PC-9 (cell line): ENCODE measurements around the gene SLC4A4. TPM values are rescaled to one million over a fixed set of nuclear protein-coding genes. Genes with fewer than 3 reads are reported as not detected.

Experiments
- BruUV-seq: library from RNA; stranded (reverse); fragments of 400-500 nt; replicated peaks from 2 replicates; lab custom pipeline; 2021; lab: Mats Ljungman, UMichigan
- CTCF ChIA-PET: fragments of 300-600 bp; sonication (Branson Sonifier 250); formaldehyde crosslinking; loops from one replicate; lab custom pipeline; 2022; ENCODE audit warnings: antibody characterized with exemption; lab: Charles Lee
- POLR2A ChIA-PET: fragments of 300-600 bp; sonication (Branson Sonifier 250); formaldehyde crosslinking; loops from one replicate; lab custom pipeline; 2022; ENCODE audit warnings: antibody characterized with exemption; ENCODE audit not compliant: unreplicated experiment; lab: Charles Lee
- DNase-seq, 2 experiments: peaks; one replicate each; pipeline versions ENCODE4 v3.0.0 to v3.0.0-alpha.2; 2015 to 2022; ENCODE audit warnings: mixed read lengths in 1 of 2
- H2AFZ ChIP-seq: fragments of 200-600 bp; sonication (generic); 2 replicates; pipeline ENCODE4 v1.8.1; 2017; ENCODE audit warnings: antibody characterized with exemption
- H3F3A ChIP-seq: fragments of 200-600 bp; sonication (generic); 2 replicates; pipeline ENCODE4 v1.8.1; 2017; ENCODE audit warnings: antibody characterized with exemption, mild to moderate bottlenecking, low read depth; ENCODE audit not compliant: insufficient read depth
- H3K27ac ChIP-seq: fragments of 200-600 bp; sonication (generic); 2 replicates; pipeline ENCODE4 v1.6.1; 2016; ENCODE audit warnings: mixed run types
- H3K27me3 ChIP-seq: fragments of 200-600 bp; sonication (generic); 2 replicates; pipeline ENCODE4 v1.6.1; 2016; ENCODE audit warnings: low read depth, mixed run types; ENCODE audit not compliant: insufficient read depth
- H3K36me3 ChIP-seq: fragments of 200-600 bp; sonication (generic); 2 replicates; pipeline ENCODE4 v1.6.1; 2016; ENCODE audit warnings: low read depth, mixed run types
- H3K4me1 ChIP-seq: fragments of 200-600 bp; sonication (generic); replicated peaks from 2 replicates; pipeline ENCODE4 v1.6.1; 2016; ENCODE audit warnings: mixed run types; ENCODE audit not compliant: insufficient read depth
- H3K4me2 ChIP-seq: fragments of 200-600 bp; sonication (generic); 2 replicates; pipeline ENCODE4 v1.6.1; 2017; ENCODE audit warnings: mixed run types
- H3K4me3 ChIP-seq: fragments of 200-600 bp; sonication (generic); 2 replicates; pipeline ENCODE4 v1.6.1; 2016; ENCODE audit warnings: mixed run types
- H3K79me2 ChIP-seq: fragments of 200-600 bp; sonication (generic); 2 replicates; pipeline ENCODE4 v1.6.1; 2017; ENCODE audit warnings: low read depth, mixed run types
- H3K9me2 ChIP-seq: fragments of 200-600 bp; sonication (generic); 2 replicates; pipeline ENCODE4 v1.8.1; 2017; ENCODE audit warnings: mild to moderate bottlenecking; ENCODE audit not compliant: insufficient read depth
- H3K9me3 ChIP-seq: fragments of 200-600 bp; sonication (generic); 2 replicates; pipeline ENCODE4 v1.8.1; 2016; ENCODE audit warnings: low read depth; ENCODE audit not compliant: insufficient read depth
- H4K20me1 ChIP-seq: fragments of 200-600 bp; sonication (generic); 2 replicates; pipeline ENCODE4 v1.8.1; 2017; ENCODE audit not compliant: insufficient read depth
- EZH2 ChIP-seq: fragments of 200-600 bp; sonication (generic); IDR thresholded peaks from 2 replicates; pipeline ENCODE4 v1.8.0; 2017; ENCODE audit warnings: antibody characterized with exemption, low read depth
- intact Hi-C: fragments of 100-400 bp; cut with micrococcal nuclease; formaldehyde crosslinking; loops from one replicate; pipeline ENCODE4 v1.10.0; 2022; ENCODE audit not compliant: unreplicated experiment
- total RNA-seq: library from RNA; stranded (reverse); gene quantifications from 2 replicates; pipeline ENCODE4 v1.2.3, GENCODE V29; 2021
- TF ChIP-seq, protein P1 (sequence below): fragments of 200-600 bp; sonication (generic); conservative IDR thresholded peaks from 2 replicates; pipeline ENCODE4 v1.6.1; 2017; ENCODE audit warnings: mixed run types, antibody characterized with exemption, mild to moderate bottlenecking, moderate library complexity

SLC4A4 gene
- total RNA-seq, 1 experiment from 2014 or later, result 0.44 TPM

GRCh38 chr4:71549516-71550160, 210.8 kb downstream of the SLC4A4 start:
- intact Hi-C loops, result loop anchor here (5.0 kb wide), 1 partner anchor 163 kb away; no protein-coding TSS in a partner anchor
- Histone ChIP-seq H3K9me2 (no peaks in the 10 kb centered on the region), H3K79me2 (no peaks in the 10 kb centered on the region), H3K4me3 (no peak overlapping the region), H2AFZ (no peak overlapping the region), H3K27ac (no peak overlapping the region), H3K9me3 (no peaks in the 10 kb centered on the region), H3F3A (no peaks in the 10 kb centered on the region), H3K4me1 (no peaks in the 10 kb centered on the region), H3K4me2 (no peak overlapping the region), H3K27me3 (no peaks in the 10 kb centered on the region), H3K36me3 (no peaks in the 10 kb centered on the region), H4K20me1 (no peaks in the 10 kb centered on the region)
- ChIA-PET POLR2A (no interaction called here), CTCF (no interaction called here)
- BruUV-seq, result no TSS peak
- TF ChIP-seq, protein P1, sequence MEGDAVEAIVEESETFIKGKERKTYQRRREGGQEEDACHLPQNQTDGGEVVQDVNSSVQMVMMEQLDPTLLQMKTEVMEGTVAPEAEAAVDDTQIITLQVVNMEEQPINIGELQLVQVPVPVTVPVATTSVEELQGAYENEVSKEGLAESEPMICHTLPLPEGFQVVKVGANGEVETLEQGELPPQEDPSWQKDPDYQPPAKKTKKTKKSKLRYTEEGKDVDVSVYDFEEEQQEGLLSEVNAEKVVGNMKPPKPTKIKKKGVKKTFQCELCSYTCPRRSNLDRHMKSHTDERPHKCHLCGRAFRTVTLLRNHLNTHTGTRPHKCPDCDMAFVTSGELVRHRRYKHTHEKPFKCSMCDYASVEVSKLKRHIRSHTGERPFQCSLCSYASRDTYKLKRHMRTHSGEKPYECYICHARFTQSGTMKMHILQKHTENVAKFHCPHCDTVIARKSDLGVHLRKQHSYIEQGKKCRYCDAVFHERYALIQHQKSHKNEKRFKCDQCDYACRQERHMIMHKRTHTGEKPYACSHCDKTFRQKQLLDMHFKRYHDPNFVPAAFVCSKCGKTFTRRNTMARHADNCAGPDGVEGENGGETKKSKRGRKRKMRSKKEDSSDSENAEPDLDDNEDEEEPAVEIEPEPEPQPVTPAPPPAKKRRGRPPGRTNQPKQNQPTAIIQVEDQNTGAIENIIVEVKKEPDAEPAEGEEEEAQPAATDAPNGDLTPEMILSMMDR, result no peak
- TF ChIP-seq EZH2, result no peak
- no peak for DNase-seq

DNA sequence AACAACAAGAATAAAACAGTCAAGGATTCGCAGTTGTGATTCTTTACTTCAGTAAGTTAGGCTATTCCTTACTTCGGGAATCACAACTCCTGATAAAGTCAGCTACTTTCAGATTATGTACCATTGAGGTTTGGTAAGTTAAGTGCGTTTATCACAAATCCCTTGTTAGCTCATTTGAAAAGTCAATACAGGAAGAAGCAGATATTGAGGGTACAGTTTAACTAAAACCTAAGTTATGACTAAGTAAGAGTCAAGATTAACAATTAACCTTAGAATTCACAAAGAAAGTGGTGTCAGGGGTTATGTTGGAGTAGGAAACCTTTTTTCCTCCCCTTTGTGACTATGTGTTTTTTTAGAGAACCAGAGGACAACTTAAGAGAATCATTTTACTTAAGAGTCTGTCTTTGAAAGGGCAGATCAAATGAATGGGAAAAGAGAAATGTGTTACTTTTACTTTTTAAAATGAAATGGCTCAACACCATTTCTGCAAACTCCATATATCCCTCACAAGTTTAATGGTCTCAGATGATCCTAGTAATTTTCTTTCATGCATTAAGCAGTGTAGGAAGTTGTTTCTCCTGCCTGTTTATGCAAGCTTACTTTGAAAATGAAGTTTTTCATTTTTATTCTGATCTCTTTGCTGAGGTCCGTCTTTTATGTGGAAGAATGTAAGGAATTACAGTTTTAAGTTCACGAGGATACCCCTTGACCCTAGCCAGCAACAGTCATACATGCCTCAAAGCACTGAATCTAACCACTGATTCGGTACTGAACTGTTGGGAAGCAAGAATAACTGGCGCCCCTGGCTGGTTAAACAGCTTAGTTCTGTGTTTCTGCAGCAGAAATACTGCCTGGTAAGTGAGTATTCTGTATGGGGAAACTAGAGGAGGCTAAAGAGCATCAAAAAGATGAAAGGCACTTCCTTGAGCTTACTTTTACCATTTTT, 211.7 kb downstream of the SLC4A4 start:
- Histone ChIP-seq H3K79me2 (no peaks in the 10 kb centered on the region), H3F3A (no peaks in the 10 kb centered on the region), H2AFZ (no peak overlapping the region), H3K36me3 (no peaks in the 10 kb centered on the region), H3K4me2 (no peak overlapping the region), H3K27me3 (no peaks in the 10 kb centered on the region), H3K4me3 (no peak overlapping the region), H3K9me3 (no peaks in the 10 kb centered on the region), H3K4me1 (no peaks in the 10 kb centered on the region), H3K9me2 (no peaks in the 10 kb centered on the region), H3K27ac (no peak overlapping the region), H4K20me1 (no peaks in the 10 kb centered on the region)
- TF ChIP-seq EZH2, result no peak
- TF ChIP-seq, protein P1, result no peak
- ChIA-PET CTCF (interaction anchor here (0.5 kb wide), 1 partner anchor 29 kb away, joined by 3 read pairs; no protein-coding TSS in a partner anchor), POLR2A (no interaction called here)
- BruUV-seq, result no TSS peak
- no peak for DNase-seq
- intact Hi-C loops, result loop anchor here (5.0 kb wide), 1 partner anchor 162 kb away; no protein-coding TSS in a partner anchor

DNA sequence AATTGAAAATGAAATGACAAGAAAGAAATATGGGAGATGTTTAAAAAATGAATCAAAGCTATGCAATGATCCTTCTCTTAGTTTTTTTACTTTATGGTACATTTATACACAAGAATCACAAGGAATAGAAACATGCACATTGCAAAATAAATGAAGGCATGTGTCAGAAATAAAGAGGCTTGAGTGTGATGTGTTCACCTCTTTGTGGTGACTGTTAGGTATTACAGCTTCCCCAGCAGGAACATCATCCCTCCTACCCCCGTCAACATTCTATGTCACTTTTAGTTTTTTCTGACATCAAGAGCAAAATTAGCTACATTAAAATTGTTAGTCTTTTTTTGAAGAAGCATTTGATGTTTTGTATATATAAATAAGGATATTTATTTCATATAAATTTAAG, 214.8 kb downstream of the SLC4A4 start:
- TF ChIP-seq EZH2, result no peak
- TF ChIP-seq, protein P1, result peak; percentile 43; the same call in 1 of the 2 replicates
- H3K4me3 ChIP-seq, result no peak overlapping the region
- no peaks in the 10 kb centered on the region for H3K4me1 ChIP-seq
- BruUV-seq, result no TSS peak
- H3K79me2 ChIP-seq, result no peaks in the 10 kb centered on the region
- ChIA-PET POLR2A (no interaction called here), CTCF (no interaction called here)
- no peaks in the 10 kb centered on the region for H3F3A ChIP-seq
- no peak overlapping the region for H2AFZ ChIP-seq
- intact Hi-C loops, result loop anchor here (5.0 kb wide), 1 partner anchor 159 kb away; no protein-coding TSS in a partner anchor
- H3K4me2 ChIP-seq, result no peak overlapping the region
- no peaks in the 10 kb centered on the region for H4K20me1 ChIP-seq
- H3K9me3 ChIP-seq, result no peaks in the 10 kb centered on the region
- no peaks in the 10 kb centered on the region for H3K27me3 ChIP-seq
- DNase-seq, result no peak
- no peak overlapping the region for H3K27ac ChIP-seq
- H3K36me3 ChIP-seq, result no peaks in the 10 kb centered on the region
- H3K9me2 ChIP-seq, result no peaks in the 10 kb centered on the region
